ENCODE results near the gene OXER1.

OXER1 gene

DNA sequence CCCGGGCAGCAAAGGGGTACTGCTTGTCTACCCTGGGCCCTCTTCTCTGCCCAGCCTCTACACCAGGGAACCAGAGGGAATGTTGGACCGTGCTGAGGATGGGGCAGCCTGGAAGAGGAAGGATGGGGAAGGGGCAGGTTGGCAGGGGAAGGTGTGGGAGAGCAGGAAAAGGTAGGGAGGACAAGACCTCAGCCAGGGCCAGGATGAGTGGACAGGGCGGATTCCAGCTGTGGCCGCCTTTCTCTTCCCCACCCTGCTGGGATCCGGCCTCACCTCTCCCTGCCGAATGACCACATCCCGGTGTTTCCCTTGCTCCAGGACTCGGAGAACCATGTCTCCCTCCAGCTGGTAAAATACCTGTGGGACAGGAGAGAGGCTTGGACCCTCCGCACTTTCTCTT, 19.6 kb upstream of the OXER1 start:
- no peak for DNase-seq (ENCODE audit: low read depth)
- no peak overlapping the region for H3K4me3 ChIP-seq (ENCODE audit: low read length)
- TF ChIP-seq, protein P1, sequence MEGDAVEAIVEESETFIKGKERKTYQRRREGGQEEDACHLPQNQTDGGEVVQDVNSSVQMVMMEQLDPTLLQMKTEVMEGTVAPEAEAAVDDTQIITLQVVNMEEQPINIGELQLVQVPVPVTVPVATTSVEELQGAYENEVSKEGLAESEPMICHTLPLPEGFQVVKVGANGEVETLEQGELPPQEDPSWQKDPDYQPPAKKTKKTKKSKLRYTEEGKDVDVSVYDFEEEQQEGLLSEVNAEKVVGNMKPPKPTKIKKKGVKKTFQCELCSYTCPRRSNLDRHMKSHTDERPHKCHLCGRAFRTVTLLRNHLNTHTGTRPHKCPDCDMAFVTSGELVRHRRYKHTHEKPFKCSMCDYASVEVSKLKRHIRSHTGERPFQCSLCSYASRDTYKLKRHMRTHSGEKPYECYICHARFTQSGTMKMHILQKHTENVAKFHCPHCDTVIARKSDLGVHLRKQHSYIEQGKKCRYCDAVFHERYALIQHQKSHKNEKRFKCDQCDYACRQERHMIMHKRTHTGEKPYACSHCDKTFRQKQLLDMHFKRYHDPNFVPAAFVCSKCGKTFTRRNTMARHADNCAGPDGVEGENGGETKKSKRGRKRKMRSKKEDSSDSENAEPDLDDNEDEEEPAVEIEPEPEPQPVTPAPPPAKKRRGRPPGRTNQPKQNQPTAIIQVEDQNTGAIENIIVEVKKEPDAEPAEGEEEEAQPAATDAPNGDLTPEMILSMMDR (conservative IDR thresholded peaks at IDR 0.05; ENCODE audit: low read depth, low read length) = no peak

DNA sequence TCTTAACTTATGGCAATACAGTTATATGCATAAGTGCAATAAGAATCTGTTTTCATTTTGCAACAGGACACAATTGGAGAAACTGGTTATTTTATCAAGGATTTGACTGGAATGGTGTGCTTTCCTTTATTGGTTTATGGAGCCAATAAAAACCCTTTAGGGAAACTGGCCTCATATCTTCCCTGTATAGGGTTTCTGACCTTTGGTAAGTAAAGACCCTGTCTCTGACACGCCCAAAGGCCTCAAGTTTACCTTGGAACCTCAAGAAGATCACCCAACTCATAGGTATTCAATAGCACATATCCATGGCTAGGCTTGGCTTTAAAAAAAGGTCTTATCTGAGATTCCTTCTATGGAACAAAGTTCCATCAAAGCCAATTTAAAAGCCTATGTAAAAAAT, 17.2 kb upstream of the OXER1 start:
- no peak overlapping the region for H3K4me3 ChIP-seq (ENCODE audit: low read length)
- TF ChIP-seq, protein P1 (conservative IDR thresholded peaks at IDR 0.05; ENCODE audit: low read depth, low read length) = no peak
- DNase-seq (ENCODE audit: low read depth) = no peak

DNA sequence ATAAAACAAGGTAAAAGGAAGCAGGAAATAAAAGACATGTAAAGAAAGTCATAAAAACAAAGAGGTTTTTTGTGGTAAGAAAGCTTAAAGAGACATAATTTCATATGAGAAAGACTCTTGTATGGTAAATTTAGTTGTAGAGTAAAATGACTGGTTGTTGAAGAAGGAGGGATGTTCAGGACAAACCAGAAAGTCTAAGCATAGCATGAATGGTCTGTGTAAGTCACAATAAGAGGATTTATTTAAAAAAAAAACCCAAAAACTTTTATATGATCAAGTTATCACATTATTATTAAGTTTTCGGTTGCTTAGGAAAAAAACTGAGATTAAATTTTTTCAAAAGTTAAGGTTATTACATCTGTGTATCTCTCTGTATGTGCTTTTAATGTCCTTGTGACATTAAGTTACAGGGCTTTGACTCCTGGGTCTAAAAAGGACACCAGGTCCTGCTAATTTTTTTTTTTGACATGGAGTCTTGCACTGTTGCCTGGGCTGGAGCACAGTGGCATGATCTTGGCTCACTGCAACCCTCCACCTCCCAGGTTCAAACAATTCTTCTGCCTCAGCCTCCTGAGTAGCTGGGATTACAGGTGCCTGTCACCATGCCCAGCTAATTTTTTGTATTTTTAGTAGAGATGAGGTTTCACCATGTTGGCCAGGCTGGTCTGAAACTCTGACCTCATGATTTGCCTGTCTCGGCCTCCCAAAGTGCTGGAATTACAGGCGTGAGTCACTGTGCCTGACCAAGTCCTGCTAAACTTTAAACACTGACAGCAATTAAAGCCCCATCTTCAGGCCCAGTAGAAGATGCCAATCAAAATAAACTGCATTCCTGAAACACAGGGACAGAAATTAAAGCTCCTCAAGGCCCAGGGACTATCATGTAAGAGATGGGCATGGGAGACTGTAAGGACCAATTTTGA, 14.2 kb upstream of the OXER1 start:
- no peak overlapping the region for H3K4me3 ChIP-seq (ENCODE audit: low read length)
- TF ChIP-seq, protein P1 (conservative IDR thresholded peaks at IDR 0.05; ENCODE audit: low read depth, low read length) = no peak
- no peak for DNase-seq (ENCODE audit: low read depth)

DNA sequence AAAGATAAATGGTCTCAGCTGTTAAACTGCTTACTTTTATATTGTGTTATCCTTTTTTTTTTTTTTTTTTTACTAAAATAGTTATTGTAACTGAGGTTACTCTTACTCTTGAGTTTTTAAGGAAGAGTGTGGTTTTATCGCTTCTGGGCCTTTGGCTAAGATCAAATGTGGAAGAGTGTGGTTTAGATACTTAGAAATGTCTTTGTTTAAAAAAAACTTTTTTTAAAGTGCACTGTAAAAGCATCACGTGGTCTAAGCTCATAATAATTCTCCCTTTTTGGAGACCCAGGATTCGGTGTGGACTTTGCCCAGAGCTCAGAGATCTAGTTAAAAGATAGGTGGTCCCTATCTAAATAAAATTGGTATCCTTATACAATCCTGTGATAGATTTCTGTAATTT, 11.9 kb upstream of the OXER1 start:
- H3K4me3 ChIP-seq (ENCODE audit: low read length) = no peak overlapping the region
- DNase-seq (ENCODE audit: low read depth) = no peak
- TF ChIP-seq, protein P1 (conservative IDR thresholded peaks at IDR 0.05; ENCODE audit: low read depth, low read length) = no peak

DNA sequence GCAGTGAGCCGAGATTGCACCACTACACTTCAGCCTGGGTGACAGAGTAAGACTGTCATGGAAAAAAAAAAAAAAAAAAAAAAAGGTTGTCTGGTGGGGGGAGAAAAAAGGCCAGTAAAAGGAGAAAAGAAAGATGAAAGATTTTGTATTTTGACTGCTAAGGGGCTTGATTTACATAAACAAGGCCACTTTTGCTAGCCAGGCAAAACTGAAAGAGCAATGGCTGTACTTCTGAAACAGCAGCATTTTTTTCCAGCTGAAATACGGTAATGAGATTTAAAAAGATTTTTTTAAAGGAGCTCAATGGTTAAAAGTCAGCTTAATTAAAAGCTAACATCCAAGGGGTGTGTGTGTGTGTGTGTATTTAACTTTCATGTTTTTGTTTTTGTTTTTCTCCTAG, 11.3 kb upstream of the OXER1 start:
- no peak for DNase-seq (ENCODE audit: low read depth)
- no peak overlapping the region for H3K4me3 ChIP-seq (ENCODE audit: low read length)
- TF ChIP-seq, protein P1 (conservative IDR thresholded peaks at IDR 0.05; ENCODE audit: low read depth, low read length) = no peak

DNA sequence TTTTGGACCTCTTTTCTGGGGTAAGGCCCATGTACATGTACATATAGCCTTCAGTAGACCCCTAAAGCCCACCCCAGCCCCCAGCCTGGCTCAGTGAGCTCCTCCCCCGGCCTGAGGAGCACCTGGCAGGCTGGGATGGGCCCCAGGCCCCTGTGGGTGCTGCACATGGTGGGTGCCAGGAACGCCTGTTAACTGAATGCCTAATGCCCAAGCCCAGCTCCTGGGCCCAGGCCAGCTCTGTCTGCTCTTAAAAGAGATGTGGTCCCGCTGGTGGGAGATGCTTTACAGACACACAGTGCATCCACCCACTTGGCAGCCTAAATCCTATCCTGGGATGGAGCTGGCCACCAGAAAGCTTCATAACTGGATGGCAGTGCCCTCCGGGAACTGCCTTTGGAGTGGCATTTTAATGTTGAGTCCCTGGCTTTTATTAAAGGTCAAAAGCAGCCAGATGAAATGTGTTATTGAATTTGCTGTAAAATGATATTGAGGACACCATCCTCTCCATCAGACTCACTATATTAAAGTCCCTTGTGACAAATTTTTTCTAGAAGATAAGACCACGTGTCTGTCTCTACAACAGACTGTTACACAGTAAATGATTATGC, 7.7 kb upstream of the OXER1 start:
- DNase-seq (ENCODE audit: low read depth) = no peak
- TF ChIP-seq, protein P1 (conservative IDR thresholded peaks at IDR 0.05; ENCODE audit: low read depth, low read length) = no peak
- H3K4me3 ChIP-seq (ENCODE audit: low read length) = no peak overlapping the region
